ENCODE data around the gene LRRFIP1. TPM values are rescaled to one million over a fixed set of nuclear protein-coding genes. Genes with fewer than 3 reads are reported as not detected.
"Not testable (repeated sequence)": the region's sequence is repeated elsewhere in the genome, so short reads cannot be mapped to it uniquely, and the experiment has no call there.

Gene LRRFIP1
- polyA plus RNA-seq, 1 donor (not counting 4 experiments of a cell fraction or from before 2014, with no cell fraction given): 115 TPM

DNA sequence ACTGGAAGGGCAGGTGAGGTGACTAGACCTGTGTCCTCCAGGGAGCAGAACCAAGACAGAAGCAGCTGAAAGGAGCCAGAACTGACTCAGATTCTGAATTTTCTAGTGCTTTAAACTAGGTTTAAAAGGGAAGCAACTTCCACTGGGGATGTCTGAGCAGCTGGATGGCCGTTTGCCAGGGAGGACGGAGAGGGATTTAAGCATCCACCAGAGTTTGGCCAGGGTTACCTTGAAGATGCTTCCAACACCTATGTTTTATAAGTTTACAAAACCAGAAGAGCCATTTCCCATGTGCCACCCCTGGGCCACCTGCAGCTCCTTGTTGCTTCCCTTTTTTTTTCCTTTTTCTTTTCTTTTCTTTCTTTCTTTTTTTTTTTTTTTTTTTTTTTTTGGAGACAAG, 122.6 kb downstream of the LRRFIP1 start:
- H3K27me3 ChIP-seq (ENCODE audit: control insufficient read depth, extremely low read depth, insufficient read depth, low read length): no peaks in the 10 kb centered on the region
- DNase-seq (ENCODE audit: low read depth, low spot score): no peak
- no peak overlapping the region for H3K4me2 ChIP-seq (ENCODE audit: control insufficient read depth, extremely low read depth, insufficient read depth, low read depth, low read length)
- no peaks in the 10 kb centered on the region for H3K9me1 ChIP-seq (ENCODE audit: control insufficient read depth, extremely low read depth, insufficient read depth, low read length)
- dilution Hi-C loops (cut with MboI; ENCODE audit: extremely low pct_ligation_motif_present, low sequenced_read_pairs): no loop called here
- H3K4me1 ChIP-seq (ENCODE audit: control insufficient read depth, extremely low read depth, insufficient read depth, low read length): no peaks in the 10 kb centered on the region
- H3K36me3 ChIP-seq (ENCODE audit: control insufficient read depth in 2 of 2, extremely low read depth in 1 of 2, insufficient read depth in 2 of 2, low read length in 2 of 2): peaks cover 27 to 51% of the 10 kb centered on the region in 2 experiments
- H2AFZ ChIP-seq (ENCODE audit: control insufficient read depth, low read length): no peak overlapping the region
- H3K79me2 ChIP-seq (ENCODE audit: control insufficient read depth, insufficient read depth, low read length): peaks cover 20% of the 10 kb centered on the region
- no peak overlapping the region for H3K4me3 ChIP-seq (ENCODE audit: control insufficient read depth in 2 of 3, extremely low read depth in 1 of 3, insufficient read depth in 2 of 3, low read depth in 1 of 3, low read length in 3 of 3)
- no peak for TF ChIP-seq CTCF (optimal IDR thresholded peaks at IDR 0.05 in 1 of 3, IDR thresholded peaks at IDR 0.05 in 1 of 3, conservative IDR thresholded peaks at IDR 0.05 in 1 of 3; ENCODE audit: extremely low read depth in 1 of 3, insufficient read depth in 2 of 3, low read length in 3 of 3)
- no peak for TF ChIP-seq EZH2 (IDR thresholded peaks at IDR 0.05; ENCODE audit: low read length)
- H3K9ac ChIP-seq (ENCODE audit: control insufficient read depth, extremely low read depth, insufficient read depth, low read length): no peak overlapping the region
- peaks cover 12% of the 10 kb centered on the region for H4K20me1 ChIP-seq (ENCODE audit: control insufficient read depth, extremely low read depth, insufficient read depth, low read length)
- FAIRE-seq: no peak
- no peak overlapping the region for H3K27ac ChIP-seq (ENCODE audit: control insufficient read depth, insufficient read depth, low read length)
- no peaks in the 10 kb centered on the region for H3K9me3 ChIP-seq (ENCODE audit: control insufficient read depth, low read depth, low read length)

- H3K9me3 ChIP-seq (ENCODE audit: control insufficient read depth, low read depth, low read length); H3K9ac ChIP-seq (ENCODE audit: control insufficient read depth, extremely low read depth, insufficient read depth, low read length); dilution Hi-C loops (cut with MboI; ENCODE audit: extremely low pct_ligation_motif_present, low sequenced_read_pairs); H2AFZ ChIP-seq (ENCODE audit: control insufficient read depth, low read length); FAIRE-seq; H3K4me3 ChIP-seq (ENCODE audit: control insufficient read depth in 2 of 3, extremely low read depth in 1 of 3, insufficient read depth in 2 of 3, low read depth in 1 of 3, low read length in 3 of 3); H3K9me1 ChIP-seq (ENCODE audit: control insufficient read depth, extremely low read depth, insufficient read depth, low read length); DNase-seq (ENCODE audit: low read depth, low spot score); H3K27ac ChIP-seq (ENCODE audit: control insufficient read depth, insufficient read depth, low read length); H3K27me3 ChIP-seq (ENCODE audit: control insufficient read depth, extremely low read depth, insufficient read depth, low read length); H3K4me1 ChIP-seq (ENCODE audit: control insufficient read depth, extremely low read depth, insufficient read depth, low read length); H3K4me2 ChIP-seq (ENCODE audit: control insufficient read depth, extremely low read depth, insufficient read depth, low read depth, low read length): not testable (repeated sequence)
- Histone ChIP-seq H4K20me1 (ENCODE audit: control insufficient read depth, extremely low read depth, insufficient read depth, low read length) (peaks cover 11% of the 10 kb centered on the region), H3K36me3 (ENCODE audit: control insufficient read depth in 2 of 2, extremely low read depth in 1 of 2, insufficient read depth in 2 of 2, low read length in 2 of 2) (peaks cover 30 to 54% of the 10 kb centered on the region in 2 experiments), H3K79me2 (ENCODE audit: control insufficient read depth, insufficient read depth, low read length) (peaks cover 19% of the 10 kb centered on the region)
Observed at GRCh38 chr2:237750441-237750840, 123.1 kb downstream of the LRRFIP1 start.

GRCh38 chr2:237752761-237753165, 125.4 kb downstream of the LRRFIP1 start:
- Histone ChIP-seq H2AFZ (ENCODE audit: control insufficient read depth, low read length) (no peak overlapping the region), H3K36me3 (ENCODE audit: control insufficient read depth in 2 of 2, extremely low read depth in 1 of 2, insufficient read depth in 2 of 2, low read length in 2 of 2) (peaks cover 41 to 58% of the 10 kb centered on the region in 2 experiments), H3K4me1 (ENCODE audit: control insufficient read depth, extremely low read depth, insufficient read depth, low read length) (no peaks in the 10 kb centered on the region), H3K27ac (ENCODE audit: control insufficient read depth, insufficient read depth, low read length) (no peak overlapping the region), H3K9me1 (ENCODE audit: control insufficient read depth, extremely low read depth, insufficient read depth, low read length) (no peaks in the 10 kb centered on the region), H3K4me2 (ENCODE audit: control insufficient read depth, extremely low read depth, insufficient read depth, low read depth, low read length) (no peak overlapping the region), H3K79me2 (ENCODE audit: control insufficient read depth, insufficient read depth, low read length) (peaks cover 2% of the 10 kb centered on the region), H3K4me3 (ENCODE audit: control insufficient read depth in 2 of 3, extremely low read depth in 1 of 3, insufficient read depth in 2 of 3, low read depth in 1 of 3, low read length in 3 of 3) (no peak overlapping the region), H4K20me1 (ENCODE audit: control insufficient read depth, extremely low read depth, insufficient read depth, low read length) (no peaks in the 10 kb centered on the region), H3K9ac (ENCODE audit: control insufficient read depth, extremely low read depth, insufficient read depth, low read length) (no peak overlapping the region), H3K27me3 (ENCODE audit: control insufficient read depth, extremely low read depth, insufficient read depth, low read length) (no peaks in the 10 kb centered on the region), H3K9me3 (ENCODE audit: control insufficient read depth, low read depth, low read length) (no peaks in the 10 kb centered on the region)
- no peak for TF ChIP-seq CTCF (optimal IDR thresholded peaks at IDR 0.05 in 1 of 3, IDR thresholded peaks at IDR 0.05 in 1 of 3, conservative IDR thresholded peaks at IDR 0.05 in 1 of 3; ENCODE audit: extremely low read depth in 1 of 3, insufficient read depth in 2 of 3, low read length in 3 of 3)
- no peak for TF ChIP-seq EZH2 (IDR thresholded peaks at IDR 0.05; ENCODE audit: low read length)
- DNase-seq (ENCODE audit: low read depth, low spot score) (no peak), FAIRE-seq (no peak)
- dilution Hi-C loops (cut with MboI; ENCODE audit: extremely low pct_ligation_motif_present, low sequenced_read_pairs): no loop called here
